NK-92 (cell line): ENCODE results near the gene CASZ1.

ENCODE experiments used
- DNase-seq: peaks from one replicate; lab custom pipeline; 2025; ENCODE audit not compliant: unreplicated experiment; lab: John Stamatoyannopoulos, UW

CASZ1 gene

GRCh38 chr1:10776190-10776905 is 20.1 kb downstream of the CASZ1 start:
- DNase-seq, result no peak

- no peak for DNase-seq
Observed at GRCh38 chr1:10775763-10776162, 20.7 kb downstream of the CASZ1 start.

- no peak for DNase-seq
Observed at GRCh38 chr1:10774615-10775310, 21.7 kb downstream of the CASZ1 start.

- DNase-seq, result no peak
Observed at GRCh38 chr1:10773851-10774614, 22.4 kb downstream of the CASZ1 start.

- no peak for DNase-seq
Observed at GRCh38 chr1:10773376-10773775, 23.1 kb downstream of the CASZ1 start.

- no peak for DNase-seq
Observed at GRCh38 chr1:10772711-10773110, 23.7 kb downstream of the CASZ1 start.

- no peak for DNase-seq
Observed at GRCh38 chr1:10771789-10772188, 24.7 kb downstream of the CASZ1 start.

GRCh38 chr1:10768552-10768951 is 27.9 kb downstream of the CASZ1 start:
- DNase-seq, result no peak

GRCh38 chr1:10767282-10767681 is 29.2 kb downstream of the CASZ1 start:
- no peak for DNase-seq

GRCh38 chr1:10765734-10766478 is 30.5 kb downstream of the CASZ1 start:
- no peak for DNase-seq

GRCh38 chr1:10765304-10765703 is 31.1 kb downstream of the CASZ1 start:
- no peak for DNase-seq

GRCh38 chr1:10764296-10764798 is 32.1 kb downstream of the CASZ1 start:
- DNase-seq, result no peak

- DNase-seq, result no peak
Observed at GRCh38 chr1:10762875-10763274, 33.6 kb downstream of the CASZ1 start.

GRCh38 chr1:10762153-10762523 is 34.3 kb downstream of the CASZ1 start:
- no peak for DNase-seq

- DNase-seq, result no peak
Observed at GRCh38 chr1:10761503-10762152, 34.8 kb downstream of the CASZ1 start.

- DNase-seq, result no peak
Observed at GRCh38 chr1:10760566-10761502, 35.6 kb downstream of the CASZ1 start.

GRCh38 chr1:10759413-10760200 is 36.8 kb downstream of the CASZ1 start:
- DNase-seq, result no peak

- DNase-seq, result no peak
Observed at GRCh38 chr1:10756842-10757241, 39.6 kb downstream of the CASZ1 start.
